Dedifferentiated amniotic fluid mesenchymal stem cell (primary cell): ENCODE measurements around the gene KLRF2.
"Not testable (repeated sequence)": the region's sequence is repeated elsewhere in the genome, so short reads cannot be mapped to it uniquely, and the experiment has no call there.

Experiments
- DNase-seq: peaks from one replicate; pipeline ENCODE4 v3.0.0-alpha.2; 2016; ENCODE audit errors: extremely low spot score

Gene KLRF2, protein sequence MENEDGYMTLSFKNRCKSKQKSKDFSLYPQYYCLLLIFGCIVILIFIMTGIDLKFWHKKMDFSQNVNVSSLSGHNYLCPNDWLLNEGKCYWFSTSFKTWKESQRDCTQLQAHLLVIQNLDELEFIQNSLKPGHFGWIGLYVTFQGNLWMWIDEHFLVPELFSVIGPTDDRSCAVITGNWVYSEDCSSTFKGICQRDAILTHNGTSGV

DNA sequence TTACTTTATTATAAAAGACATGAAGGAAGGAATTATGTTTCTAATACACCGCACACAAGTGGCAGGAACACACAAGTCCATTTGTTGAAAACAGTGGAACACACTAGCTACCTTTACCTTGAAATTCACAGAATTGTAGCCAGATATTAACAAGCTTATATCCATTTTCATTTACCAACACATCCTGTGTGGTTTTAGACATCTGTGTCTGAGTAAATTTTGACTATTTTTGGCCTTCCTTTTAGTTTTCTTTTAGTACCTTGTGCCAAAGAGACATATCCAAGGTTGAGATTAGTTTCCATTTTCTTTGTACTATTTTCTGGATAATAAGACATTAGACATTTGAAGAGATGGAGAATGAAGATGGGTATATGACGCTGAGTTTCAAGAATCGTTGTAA is at the start of gene KLRF2:
KLRF2 (plus strand) TSS at position 244 of the 400 bp plus-strand sequence; CDS start at position 351, 107 bp downstream.
- DNase-seq, result no peak

DNA sequence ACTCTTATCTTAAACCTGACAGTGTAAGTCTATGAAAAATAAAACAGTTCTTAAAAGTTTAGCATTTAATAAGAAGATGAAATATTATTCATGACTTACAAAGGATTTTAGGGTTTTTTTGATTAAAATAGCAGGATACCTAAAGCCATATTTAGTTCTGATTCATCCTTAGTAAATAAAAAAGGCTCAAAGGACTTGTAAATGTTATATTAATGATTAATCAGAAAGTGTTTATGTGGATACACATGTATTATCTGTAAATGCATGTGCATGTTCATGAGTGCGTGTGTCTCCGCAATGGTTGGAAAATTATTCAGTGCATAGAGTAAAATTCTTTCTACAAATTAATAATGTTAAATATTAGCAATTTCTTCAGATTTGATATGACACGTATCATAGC is 49.6 kb upstream of the KLRF2 start:
- no peak for DNase-seq

DNA sequence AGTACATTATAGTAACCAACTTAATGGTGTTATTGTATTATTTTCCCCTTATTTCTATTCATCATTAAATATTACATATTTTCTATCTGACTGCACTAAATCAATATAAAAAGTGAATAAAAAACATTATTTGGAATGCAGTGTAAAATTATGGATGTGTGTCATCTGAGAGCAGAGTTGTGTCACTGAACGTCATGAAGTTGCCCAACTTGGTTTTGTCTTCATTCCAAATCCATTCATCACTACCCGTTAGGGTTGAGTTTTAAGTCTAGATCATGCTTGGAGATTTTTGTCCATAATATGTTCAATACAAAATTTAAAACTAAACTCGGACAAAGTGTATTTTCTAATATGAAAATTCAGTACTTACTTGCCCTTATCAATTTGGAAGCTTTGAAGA is 37.9 kb upstream of the KLRF2 start:
- DNase-seq, result no peak

DNA sequence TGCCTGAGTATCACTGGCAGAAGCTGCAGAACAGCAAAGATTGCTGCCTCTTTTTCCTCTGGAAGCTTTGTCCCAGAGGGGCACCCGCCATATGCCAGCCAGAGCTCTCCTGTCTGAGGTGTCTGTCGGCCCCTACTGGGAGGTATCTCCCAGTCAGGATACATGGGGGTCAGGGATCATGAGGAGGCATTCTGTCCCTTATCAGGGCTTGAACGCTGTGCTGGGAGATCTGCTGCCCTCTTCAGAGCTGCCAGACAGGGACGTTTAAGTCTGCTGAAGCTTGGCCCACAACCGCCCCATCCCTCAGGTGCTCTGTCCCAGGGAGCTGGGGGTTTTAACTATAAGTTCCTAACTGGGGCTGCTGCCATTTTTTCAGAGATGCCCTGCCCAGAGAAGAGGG is 32.4 kb upstream of the KLRF2 start:
- no peak for DNase-seq

DNA sequence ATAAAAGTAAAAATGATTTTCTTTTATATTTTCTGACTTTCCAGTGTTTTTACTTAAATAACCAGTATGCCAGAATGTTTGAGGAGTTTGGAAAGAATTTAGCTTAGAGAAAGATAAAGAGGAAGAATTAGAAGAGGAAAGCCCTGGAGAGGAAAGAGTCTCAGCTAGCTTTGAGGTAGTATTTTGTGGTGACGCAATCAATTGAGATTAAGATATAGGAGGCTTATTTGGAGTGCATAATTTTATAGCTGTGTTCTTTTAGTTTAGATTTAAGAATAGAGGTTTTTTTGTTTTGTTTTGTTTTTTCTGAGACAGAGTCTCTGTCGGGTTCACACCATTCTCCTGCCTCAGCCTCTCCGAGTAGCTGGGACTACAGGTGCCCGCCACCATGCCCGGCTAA is 30.2 kb upstream of the KLRF2 start:
- no peak for DNase-seq

DNA sequence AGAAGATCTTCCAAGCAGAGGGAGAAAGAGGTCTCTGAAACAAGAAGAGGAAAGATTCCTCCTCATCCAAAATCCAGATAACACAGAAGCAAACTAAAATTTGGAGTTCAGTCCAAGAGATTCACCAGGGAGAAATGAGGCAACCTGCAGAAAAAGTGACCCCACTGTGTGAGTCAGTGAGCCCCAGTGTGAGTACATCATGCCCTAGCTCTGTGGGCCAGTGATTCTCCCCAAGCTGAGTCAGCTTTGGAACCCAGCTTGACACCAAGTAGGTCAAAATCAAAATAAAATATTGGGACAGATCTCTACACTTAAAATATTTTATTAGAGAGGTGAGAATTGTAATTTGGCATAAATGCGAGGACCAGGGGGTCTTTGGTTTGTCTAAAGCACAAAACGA is 29.4 kb upstream of the KLRF2 start:
- DNase-seq, result no peak

DNA sequence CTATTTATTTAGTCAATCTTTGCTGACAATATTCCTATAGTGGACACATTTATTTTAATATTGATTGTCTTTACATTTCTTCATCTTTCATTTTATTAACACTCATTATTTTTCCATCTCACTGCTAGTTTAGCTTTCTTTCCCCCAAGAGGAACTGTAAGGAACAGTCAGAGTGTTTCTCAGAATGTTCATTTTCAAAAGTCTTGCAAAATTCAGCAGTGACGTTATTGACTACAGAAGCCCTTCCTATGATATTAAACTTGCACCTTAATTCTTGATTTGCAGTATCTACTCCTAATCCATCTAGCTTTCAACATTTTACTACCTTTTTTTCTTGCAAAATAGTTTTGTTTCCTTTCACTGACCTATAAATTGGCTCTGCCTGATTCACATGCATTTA is 25.1 kb upstream of the KLRF2 start:
- no peak for DNase-seq

DNA sequence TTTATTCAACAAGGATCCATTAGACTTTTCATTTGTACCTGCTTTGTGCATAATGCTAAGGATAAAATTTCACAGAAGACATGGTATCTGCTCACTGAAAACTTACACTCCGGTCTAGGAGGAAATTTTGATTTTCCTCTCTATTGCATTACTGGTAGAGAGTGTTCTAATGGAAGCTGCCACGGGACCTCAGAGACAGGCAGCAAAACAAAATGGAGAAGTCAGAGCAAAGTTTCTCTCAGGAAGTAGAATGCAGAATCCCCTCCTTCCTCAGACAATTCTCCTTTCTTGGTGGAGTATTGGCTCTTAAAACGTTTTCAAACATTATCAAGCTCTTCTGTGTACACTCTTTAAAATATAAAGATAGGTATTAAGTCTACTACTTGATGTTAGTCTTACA is 24.4 kb upstream of the KLRF2 start:
- no peak for DNase-seq

DNA sequence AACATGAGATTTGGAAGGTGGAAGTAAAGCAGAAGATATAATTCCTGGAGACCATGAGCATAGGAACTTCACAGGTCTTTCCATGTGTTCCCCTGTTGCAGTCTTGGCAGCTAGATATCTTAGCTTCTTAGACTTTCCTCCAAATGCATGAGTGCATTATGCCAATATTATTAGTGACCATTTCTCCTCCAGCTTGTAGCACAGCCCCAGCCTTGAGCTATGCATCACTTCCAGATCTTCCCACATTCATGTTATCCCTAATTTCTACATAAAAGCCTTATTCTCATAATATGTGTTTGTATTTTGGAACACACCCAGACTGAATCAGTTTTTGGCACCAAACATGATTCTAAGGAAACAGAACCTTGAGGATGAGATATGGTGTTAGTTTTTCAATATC is 23.2 kb upstream of the KLRF2 start:
- no peak for DNase-seq

DNA sequence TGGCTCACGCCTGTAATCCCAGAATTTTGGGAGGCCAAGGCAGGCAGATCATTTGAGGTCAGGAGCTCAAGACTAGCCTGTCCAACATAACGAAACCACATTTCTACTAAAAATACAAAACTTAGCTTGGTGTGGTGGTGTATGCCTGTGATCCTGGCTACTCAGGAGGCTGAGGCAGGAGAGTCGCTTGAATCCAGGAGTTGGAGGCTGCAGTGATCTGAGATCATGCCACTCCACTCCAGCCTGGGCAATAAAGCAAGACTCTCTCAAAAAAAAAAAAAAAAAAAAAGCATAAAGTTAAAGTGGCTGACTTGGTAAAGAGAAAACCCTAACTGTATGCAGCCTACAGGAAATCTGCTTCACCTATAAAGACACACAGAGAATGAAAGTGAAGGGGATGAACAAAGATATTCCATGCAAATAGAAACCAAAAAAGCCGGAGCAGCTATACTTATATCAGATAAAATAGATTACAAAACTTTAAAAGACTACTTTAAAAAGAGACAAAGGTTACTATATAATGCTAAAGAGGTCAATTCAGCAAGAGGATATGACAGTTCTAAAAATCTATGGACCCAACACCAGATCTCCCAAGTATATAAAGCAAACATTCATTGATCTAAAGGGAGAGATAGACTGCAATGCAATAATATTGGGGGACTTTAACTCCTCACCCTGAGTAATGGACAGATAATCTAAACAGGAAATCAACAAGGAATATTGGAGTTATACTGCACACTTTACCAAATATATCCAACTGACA is 16.2 kb upstream of the KLRF2 start:
- no peak for DNase-seq

DNA sequence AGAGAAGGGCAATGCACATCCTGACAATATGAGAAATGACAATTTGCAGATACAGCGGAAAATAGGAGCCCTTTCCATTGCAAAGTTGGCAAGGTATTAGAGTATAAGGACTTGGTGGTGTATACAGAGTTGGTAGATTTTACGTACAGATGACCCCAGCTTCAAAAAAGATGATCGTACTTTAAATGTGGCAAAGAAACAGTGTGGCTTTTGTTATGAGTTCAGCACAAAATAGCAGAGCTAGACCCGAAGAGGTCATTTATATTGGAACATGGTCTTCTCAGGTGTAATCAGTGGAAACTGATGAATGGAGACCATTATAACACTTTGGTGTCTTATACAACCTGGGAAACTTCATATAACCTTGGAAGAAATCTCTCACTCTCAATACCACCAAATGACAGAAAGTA is 14.4 kb upstream of the KLRF2 start:
- DNase-seq, result no peak

DNA sequence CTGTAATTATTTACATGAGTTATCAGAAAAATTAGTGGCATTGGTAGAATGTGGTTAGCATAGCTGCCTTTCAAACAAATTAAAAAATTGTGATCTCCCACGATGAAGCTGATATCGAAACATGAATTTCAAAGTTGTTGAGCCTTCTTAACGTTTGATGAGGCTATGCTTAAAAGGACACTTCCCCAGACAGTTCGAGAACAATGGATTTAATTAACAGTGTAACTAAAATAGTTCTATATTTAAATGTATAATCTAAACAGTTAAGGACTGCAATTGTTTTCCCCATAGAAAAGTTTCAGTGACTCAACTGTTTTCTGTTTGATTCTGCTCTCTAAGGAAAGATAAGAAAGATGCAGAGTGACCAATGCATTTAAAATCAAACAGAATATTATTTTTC is 13.8 kb upstream of the KLRF2 start:
- DNase-seq, result no peak

DNA sequence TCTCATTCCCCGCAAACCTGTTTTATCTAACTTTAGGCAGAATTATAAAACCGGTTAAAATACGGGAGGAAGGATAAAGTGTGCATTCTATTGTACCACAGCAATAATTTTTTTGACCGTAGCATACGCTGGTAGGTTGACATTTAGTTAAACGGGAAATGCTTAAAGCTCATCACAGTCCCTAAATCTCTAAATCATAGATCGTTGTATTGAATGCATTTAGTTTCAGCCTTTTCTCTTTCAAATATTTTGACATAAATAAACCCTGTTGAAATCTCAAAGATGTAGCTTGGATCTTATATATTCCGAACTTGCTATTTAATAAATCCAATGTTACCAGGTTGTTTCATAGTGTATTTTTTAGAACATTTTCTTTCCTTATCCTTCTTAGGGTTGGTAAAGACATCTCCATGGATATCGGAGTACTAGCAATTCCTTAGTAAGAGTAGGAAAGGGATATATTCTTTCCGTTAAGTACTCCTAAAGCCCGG is 12.9 kb upstream of the KLRF2 start:
- no peak for DNase-seq

DNA sequence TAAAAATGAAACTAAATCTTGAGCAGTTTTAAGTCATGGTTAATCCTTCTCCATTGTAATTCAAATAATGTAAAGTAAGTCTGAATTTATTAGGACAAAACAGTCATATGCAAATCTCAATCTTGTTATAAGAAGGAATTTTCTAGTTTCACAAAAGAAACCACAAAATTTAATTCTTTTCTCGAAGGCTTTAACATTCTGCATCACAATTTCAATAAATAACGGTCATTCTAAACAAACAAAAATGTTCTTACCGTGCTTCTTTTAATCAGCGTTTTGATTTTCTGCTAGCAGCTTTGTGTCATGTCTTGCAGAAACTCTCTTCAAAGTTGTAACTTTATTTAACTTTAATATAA is 12.4 kb upstream of the KLRF2 start:
- DNase-seq, result no peak

DNA sequence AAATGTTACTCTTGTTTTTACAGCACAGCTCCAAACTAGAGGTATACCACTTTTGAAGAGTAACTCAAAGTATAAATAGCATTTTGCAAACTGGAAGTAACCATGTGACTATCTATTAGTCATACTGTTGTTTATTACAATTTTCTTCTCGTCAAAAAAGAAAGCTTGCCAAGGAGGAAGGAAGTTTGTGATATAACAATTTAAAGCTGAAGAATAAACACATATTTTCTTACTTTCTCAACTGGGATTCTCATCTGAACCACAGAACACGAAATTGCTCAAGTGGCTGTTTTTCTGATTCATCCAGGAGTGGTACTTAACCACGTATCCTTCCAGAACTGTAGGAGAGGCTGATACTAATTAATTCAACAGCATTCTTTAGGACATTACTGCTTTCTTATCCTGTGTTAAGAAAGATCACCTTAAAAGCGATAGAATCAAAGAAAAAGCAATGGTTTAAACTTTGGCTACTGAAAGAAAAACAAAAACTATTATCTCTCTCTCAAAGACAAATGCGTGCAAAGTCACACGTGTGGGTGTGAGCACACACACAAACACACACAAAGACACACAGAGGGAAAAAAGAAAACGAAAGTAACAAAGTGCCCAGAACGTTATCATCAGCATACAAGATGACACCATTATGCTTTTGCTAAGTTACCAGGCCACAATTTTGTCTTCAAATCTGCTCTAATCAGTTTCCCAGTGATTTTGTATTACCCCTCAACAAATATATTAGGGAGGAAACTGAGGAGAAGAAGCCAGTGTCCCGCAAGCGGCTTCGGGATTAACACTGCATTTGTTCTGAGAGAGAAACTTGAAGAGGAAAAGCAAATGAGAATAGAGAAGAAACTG is 11.8 kb upstream of the KLRF2 start, which contains the start of gene CLEC2B:
CLEC2B (minus strand) TSS at position 48 of the 855 bp plus-strand sequence.
- DNase-seq, result peak; percentile 62

DNA sequence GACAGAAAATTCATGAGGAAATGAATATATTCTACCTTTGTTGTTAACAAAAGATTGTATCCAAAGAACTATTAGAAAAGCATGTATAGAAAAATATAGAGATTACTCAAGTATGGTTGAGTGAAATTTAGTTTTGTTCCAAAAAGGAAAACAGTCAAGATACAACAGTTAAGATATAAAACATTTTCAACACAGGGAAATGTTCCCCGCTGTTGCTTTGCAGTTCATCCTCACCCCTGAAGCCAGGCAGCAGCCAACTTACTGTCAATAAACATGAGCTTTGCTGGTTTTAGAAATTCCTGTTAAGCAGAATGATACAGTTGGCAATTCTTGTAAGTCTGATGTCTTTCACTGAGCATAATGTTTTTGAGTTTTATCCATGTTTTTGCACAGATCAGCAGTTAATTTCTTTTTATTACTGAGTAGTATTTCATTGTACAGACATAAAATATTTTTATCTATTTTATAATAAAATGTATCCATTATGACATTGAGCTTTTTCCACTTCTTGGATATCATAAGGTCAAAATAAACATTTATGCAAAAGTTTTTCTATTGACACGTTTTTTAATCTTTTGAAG is 10.9 kb upstream of the KLRF2 start:
- DNase-seq, result no peak

DNA sequence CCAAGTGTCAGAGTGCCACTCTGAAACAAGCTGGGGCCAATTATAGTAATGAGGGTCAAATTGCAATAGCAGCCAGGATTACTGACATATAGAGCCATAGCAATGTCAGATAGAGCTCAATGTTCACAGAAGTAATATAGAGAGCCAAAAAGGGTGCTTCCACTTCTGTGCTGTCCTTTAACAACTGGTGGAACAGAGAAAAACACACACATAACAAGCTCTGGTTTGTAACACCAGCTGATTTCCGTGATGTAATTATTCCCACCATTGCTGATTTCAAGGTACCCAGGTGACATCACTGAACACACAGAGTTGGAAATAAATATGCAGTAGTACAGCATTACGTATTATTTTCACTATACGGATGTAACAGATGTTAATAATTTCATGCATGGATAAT is 9.1 kb upstream of the KLRF2 start:
- no peak for DNase-seq

DNA sequence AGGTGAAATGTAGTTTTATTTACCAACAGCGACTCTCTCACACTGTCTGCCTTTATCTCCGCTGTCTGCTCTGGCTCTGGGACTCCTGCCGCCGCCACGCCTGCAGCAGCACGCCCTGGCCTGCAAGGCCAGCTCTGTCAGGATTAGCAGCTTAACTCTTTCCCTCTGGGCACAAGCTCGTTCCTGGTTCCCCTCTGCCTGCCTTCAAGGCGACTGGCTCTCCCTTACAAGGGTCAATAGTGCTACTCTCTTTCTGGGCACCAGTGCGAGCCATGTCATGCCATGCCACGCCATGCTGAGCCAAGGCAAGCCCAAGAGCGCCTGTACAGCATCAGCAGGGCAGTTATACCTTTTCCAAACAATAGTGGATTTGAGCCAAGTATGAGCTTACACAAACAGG is 8.5 kb upstream of the KLRF2 start:
- no peak for DNase-seq

DNA sequence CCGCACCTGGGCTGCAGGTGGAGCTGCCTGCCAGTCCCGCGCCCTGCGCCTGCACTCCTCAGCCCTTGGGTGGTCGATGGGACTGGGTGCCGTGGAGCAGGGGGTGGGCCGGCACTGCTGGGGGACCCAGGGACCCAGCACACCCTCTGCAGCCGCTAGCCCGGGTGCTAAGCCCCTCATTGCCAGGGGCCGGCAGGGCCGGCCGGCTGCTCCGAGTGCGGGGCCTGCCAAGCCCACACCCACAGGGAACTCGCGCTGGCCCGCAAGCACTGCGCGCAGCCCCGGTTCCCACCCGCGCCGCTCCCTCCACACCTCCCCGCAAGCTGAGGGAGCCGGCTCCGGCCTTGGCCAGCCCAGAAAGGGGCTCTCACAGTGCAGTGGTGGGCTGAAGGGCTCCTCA is 5.2 kb upstream of the KLRF2 start:
- not testable (repeated sequence) for DNase-seq

DNA sequence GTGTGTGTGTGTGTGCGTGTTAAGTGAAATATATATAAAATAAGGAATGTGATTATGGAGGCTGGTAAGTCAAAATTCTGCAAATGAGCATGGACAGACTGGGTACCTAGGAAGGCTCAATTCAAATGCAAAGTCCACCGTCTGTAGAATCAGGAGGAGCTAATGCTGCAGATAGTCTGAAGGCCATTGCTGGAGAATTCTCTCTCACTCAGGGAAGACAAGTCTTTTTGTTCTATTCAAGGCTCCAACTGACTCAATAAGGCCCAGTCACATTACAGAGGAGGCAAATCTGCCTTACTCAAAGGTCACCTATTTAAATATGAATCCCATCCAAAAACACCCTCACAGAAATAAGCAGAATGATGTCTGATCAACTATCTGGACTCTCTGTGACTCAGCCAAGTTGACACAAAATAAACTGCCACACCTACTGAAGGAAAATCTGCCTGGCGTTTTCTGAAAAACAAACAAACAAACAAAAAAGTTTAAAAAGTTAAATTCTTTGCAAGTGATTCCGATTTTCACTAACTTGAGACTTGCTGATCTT is 684 bp upstream of the KLRF2 start:
- no peak for DNase-seq

DNA sequence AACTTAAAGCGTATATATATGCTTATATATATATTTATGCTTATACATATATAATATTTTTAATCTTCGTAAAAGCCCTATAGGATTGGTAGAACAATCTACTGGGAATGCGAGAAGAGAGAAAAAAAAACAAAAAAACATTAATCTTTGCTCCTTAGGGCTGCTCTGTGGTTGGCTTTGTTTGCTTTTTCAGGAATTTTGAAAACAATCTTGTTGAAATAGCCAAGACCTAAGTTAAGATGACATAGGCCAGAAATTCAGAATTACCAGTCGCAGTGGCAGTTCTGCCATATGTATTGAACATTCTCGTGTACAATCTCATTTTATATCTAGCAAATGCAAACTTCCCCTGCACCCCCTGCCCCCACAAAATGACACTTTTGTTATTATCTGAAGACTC is 699 bp downstream of the KLRF2 start:
- no peak for DNase-seq

DNA sequence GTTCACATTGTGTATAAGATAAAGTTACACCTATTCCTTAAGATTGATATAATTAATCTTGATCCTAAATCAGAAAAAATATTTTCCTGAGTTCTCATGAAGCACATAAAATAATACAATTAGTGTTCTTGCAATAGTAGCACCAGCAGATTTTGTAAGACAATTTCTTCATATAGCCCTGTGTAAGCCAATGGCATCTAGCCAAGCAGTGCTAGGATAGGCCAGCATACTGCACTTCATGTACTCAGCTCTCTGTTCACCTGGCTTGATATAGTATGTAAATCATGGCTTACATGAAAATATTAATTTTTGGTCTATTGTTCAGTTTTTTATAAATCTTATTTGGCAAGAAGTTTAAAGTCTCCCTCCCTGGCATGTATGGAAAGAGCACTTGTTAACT is 1.9 kb downstream of the KLRF2 start:
- no peak for DNase-seq
